Measurements from ENCODE around the gene ACTG1.

DNA sequence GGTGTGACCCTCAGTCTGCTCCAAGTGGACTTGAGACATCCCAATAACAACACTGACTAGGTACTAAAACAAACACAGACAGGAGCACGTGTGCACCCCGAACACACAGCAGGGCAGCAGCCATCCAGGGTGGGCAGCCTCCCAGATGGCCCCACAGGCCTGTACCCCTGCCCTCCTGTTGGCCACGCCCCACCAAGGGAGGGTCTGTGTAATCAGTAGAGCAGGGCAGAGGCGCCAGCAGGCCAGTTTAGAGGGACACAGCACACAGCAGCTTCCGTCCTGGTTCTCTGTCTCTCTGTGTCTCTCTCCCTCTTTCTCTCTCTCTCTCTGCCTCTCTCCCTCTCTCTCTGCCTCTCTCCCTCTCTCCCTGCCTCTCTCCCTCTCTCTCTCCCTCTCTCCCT, 21.4 kb downstream of the ACTG1 start:
- TF ChIP-seq ZNF274 (IDR thresholded peaks at IDR 0.05; ENCODE audit: low read depth, low read length): no peak
- TF ChIP-seq YY1 (IDR thresholded peaks at IDR 0.05; ENCODE audit: insufficient read depth, insufficient read length): no peak

Data from NT2/D1 (cell line).